Naive thymus-derived CD8-positive, alpha-beta T cell (primary cell): Measurements from ENCODE around the gene SLC31A2. TPM values are rescaled to one million over a fixed set of nuclear protein-coding genes. Genes with fewer than 3 reads are reported as not detected.

Experiments used
- ATAC-seq, 2 donors: fragments of 150-1000 bp; cut with Tn5 transposase in 1 of 2; sonication (Bioruptor Pico), chemical (Tn5 transposase) in 1 of 2; 1 replicate in 1 of 2; 2 replicates in 1 of 2; pipeline ENCODE4 v1.10.0; 2021; ENCODE audit warnings: mild to moderate bottlenecking in 2 of 2, moderate library complexity in 2 of 2
- POLR2A ChIA-PET: fragments of 350-600 bp; sonication (Branson Sonifier 250); formaldehyde crosslinking; loops from one replicate; lab custom pipeline; 2021; ENCODE audit warnings: antibody characterized with exemption; lab: Charles Lee
- DNase-seq, 10 donors: peaks; one replicate each; pipeline versions ENCODE4 v3.0.0 to v3.0.0-alpha.2; 2020 to 2022
- H3K27ac Mint-ChIP-seq, 10 donors: one replicate each; pipeline ENCODE4 v1.8.0; 2020 to 2022; ENCODE audit warnings: mild to moderate bottlenecking in 10 of 10, mixed read lengths in 10 of 10, moderate library complexity in 4 of 10, inconsistent platforms in 1 of 10
- H3K27me3 Mint-ChIP-seq, 5 donors: one replicate each; pipeline ENCODE4 v1.8.0; 2021 to 2022; ENCODE audit warnings: mixed read lengths in 5 of 5
- H3K36me3 Mint-ChIP-seq, 3 donors: one replicate each; pipeline ENCODE4 v1.8.0; 2020 to 2022; ENCODE audit warnings: mixed read lengths in 3 of 3, mild to moderate bottlenecking in 2 of 3, inconsistent platforms in 1 of 3
- H3K4me1 Mint-ChIP-seq, 4 donors: one replicate each; pipeline ENCODE4 v1.8.0; 2021 to 2022; ENCODE audit warnings: mixed read lengths in 4 of 4
- H3K4me3 Mint-ChIP-seq, 10 donors: one replicate each; pipeline ENCODE4 v1.8.0; 2020 to 2022; ENCODE audit warnings: mild to moderate bottlenecking in 10 of 10, mixed read lengths in 10 of 10, moderate library complexity in 6 of 10, inconsistent platforms in 1 of 10
- H3K9me3 Mint-ChIP-seq, 9 donors: one replicate each; pipeline ENCODE4 v1.8.0; 2020 to 2022; ENCODE audit warnings: mixed read lengths in 9 of 9, mild to moderate bottlenecking in 3 of 9, inconsistent platforms in 1 of 9, moderate library complexity in 1 of 9
- polyA plus RNA-seq, 3 donors: library from polyadenylated mRNA; unstranded; fragments of 300-500 nt; fragmentation: Illumina TruSeq; gene quantifications; one replicate each; pipeline ENCODE4 v1.2.3, GENCODE V29; 2021
- total RNA-seq, 8 experiments: library from RNA in 2 of 8; stranded (reverse) in 2 of 8; gene quantifications; one replicate each; pipeline ENCODE4 v1.2.3 and lab custom pipeline; 2021 to 2026

The SLC31A2 gene
- total and polyA plus RNA-seq, 5 experiments from 2014 or later = 2.1 to 4.8 (median 3.5) TPM

DNA sequence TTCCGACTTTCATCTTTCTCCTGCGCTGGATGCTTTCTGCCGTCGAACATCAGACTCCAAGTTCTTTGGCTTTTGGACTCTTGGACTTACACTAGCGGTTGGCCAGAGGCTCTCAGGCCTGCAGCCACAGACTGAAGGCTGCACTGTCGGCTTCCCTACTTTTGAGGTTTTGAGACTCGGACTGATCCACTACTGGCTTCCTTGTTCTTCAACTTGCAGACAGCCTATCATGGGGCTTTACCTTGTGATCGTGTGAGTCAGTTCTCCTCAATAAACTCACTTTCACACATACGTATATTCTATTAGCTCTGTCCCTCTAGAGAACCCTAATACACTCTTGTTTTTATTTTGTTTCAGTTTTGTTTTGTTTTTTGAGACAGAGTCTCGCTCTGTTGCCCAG lies 60.0 kb downstream of the SLC31A2 start:
- Mint-ChIP-seq H3K27ac (no peak overlapping the region), H3K4me1 (peaks cover 12 to 29% (median 15%) of the 10 kb centered on the region in 4 donors), H3K4me3 (no peak overlapping the region), H3K27me3 (no peaks in the 10 kb centered on the region), H3K36me3 (peaks cover 9 to 78% (median 13%) of the 10 kb centered on the region in 3 donors), H3K9me3 (no peaks in the 10 kb centered on the region)
- POLR2A ChIA-PET = no interaction called here
- ATAC-seq (no peak), DNase-seq (no peak)

Other genes with a start within 250 kb of the SLC31A2 start
- 1 to 10 TPM; 2.7 TPM for gene ZNF883, start 138.8 kb upstream of the SLC31A2 start, total RNA-seq
- 1 to 10 TPM; 1.1 to 2.8 (median 2.5) TPM for gene ZNF883, start 138.8 kb upstream of the SLC31A2 start, polyA plus RNA-seq
- 1 to 10 TPM; 2.6 to 4.1 TPM for gene ZFP37, start 94.3 kb upstream of the SLC31A2 start, total RNA-seq
- gene ZFP37, start 94.3 kb upstream of the SLC31A2 start, polyA plus RNA-seq = 1 to 10 TPM in 2 of 3 donors, under 1 TPM in 1; 0.88 to 2.1 (median 1.4) TPM
- gene FKBP15, start 70.3 kb downstream of the SLC31A2 start, total RNA-seq = 10 to 100 TPM; 31.3 to 33.5 TPM
- 10 to 100 TPM in 1 of 3 donors, 1 to 10 TPM in 2; 7.2 to 14.4 (median 8.8) TPM for gene FKBP15, start 70.3 kb downstream of the SLC31A2 start, polyA plus RNA-seq
- 1 to 10 TPM; 3.7 to 4.4 TPM for gene SLC31A1, start 70.5 kb downstream of the SLC31A2 start, total RNA-seq
- 1 to 10 TPM; 2.0 to 4.7 (median 2.2) TPM for gene SLC31A1, start 70.5 kb downstream of the SLC31A2 start, polyA plus RNA-seq
- 10 to 100 TPM; 33.0 to 37.4 TPM for gene CDC26, start 124.6 kb downstream of the SLC31A2 start, total RNA-seq
- 100 to 1,000 TPM; 148 to 193 (median 173) TPM for gene CDC26, start 124.6 kb downstream of the SLC31A2 start, polyA plus RNA-seq
- gene PRPF4, start 124.7 kb downstream of the SLC31A2 start, total RNA-seq = 10 to 100 TPM; 16.6 to 17.2 TPM
- gene PRPF4, start 124.7 kb downstream of the SLC31A2 start, polyA plus RNA-seq = 10 to 100 TPM; 21.7 to 24.0 (median 23.0) TPM
- gene RNF183, start 152.4 kb downstream of the SLC31A2 start, total RNA-seq = under 1 TPM in 1 of 2 experiments, not detected in 1; 0.23 TPM
- gene RNF183, start 152.4 kb downstream of the SLC31A2 start, polyA plus RNA-seq = not detected
- 1 to 10 TPM in 1 of 2 experiments, under 1 TPM in 1; 0.96 to 1.2 TPM for gene WDR31, start 189.3 kb downstream of the SLC31A2 start, total RNA-seq
- under 1 TPM; 0.21 to 0.62 (median 0.43) TPM for gene WDR31, start 189.3 kb downstream of the SLC31A2 start, polyA plus RNA-seq
- under 1 TPM in 1 of 2 experiments, not detected in 1; 0.36 TPM for gene BSPRY, start 198.5 kb downstream of the SLC31A2 start, total RNA-seq
- 1 to 10 TPM in 2 of 3 donors, under 1 TPM in 1; 0.52 to 1.3 (median 1.2) TPM for gene BSPRY, start 198.5 kb downstream of the SLC31A2 start, polyA plus RNA-seq
- gene HDHD3, start 226.0 kb downstream of the SLC31A2 start, total RNA-seq = 10 to 100 TPM; 26.2 to 26.5 TPM
- 10 to 100 TPM; 24.1 to 45.2 (median 35.1) TPM for gene HDHD3, start 226.0 kb downstream of the SLC31A2 start, polyA plus RNA-seq